ENCODE results near the gene PRDM11. TPM values are rescaled to one million over a fixed set of nuclear protein-coding genes. Genes with fewer than 3 reads are reported as not detected.

Gene PRDM11
- total and polyA plus RNA-seq, 2 of the 8 experiments (the other 6 are each of a cell fraction or from before 2014, with no cell fraction given) = 3.6 to 11.7 TPM

- no peak overlapping the region for H3K56ac ChIP-seq (replicated peaks; ENCODE audit: insufficient read length, low read depth, low read length)
- H2BK120ac ChIP-seq (replicated peaks; ENCODE audit: low read depth, low read length) = no peak overlapping the region
- ChIA-PET CTCF (ENCODE audit: partially characterized antibody) (interaction anchor here (0.6 to 13.0 kb wide), 26 partner anchors 9 to 493 kb away, joined by 3 to 211 read pairs (median 4); partner anchors contain the start of gene SYT13), POLR2A (ENCODE audit: partially characterized antibody) (interaction anchor here (2.2 kb wide), 1 partner anchor 13 kb away, joined by 4 read pairs; no protein-coding TSS in a partner anchor)
- no peak overlapping the region; the same call in 1 of the 2 replicates for H2BK12ac ChIP-seq (ENCODE audit: low read depth, low read length)
- no peaks in the 10 kb centered on the region; the same call in 1 of the 2 replicates for H3K23me2 ChIP-seq (ENCODE audit: low read depth, low read length)
- H3K4me3 ChIP-seq (ENCODE audit: extremely low read depth in 1 of 4, insufficient read depth in 2 of 4, low read depth in 3 of 4, low read length in 4 of 4) = no peak overlapping the region
- no peak overlapping the region for H3K18ac ChIP-seq (ENCODE audit: extremely low read depth, low read length)
- FAIRE-seq (peak; percentile 75), DNase-seq (ENCODE audit: low read depth in 1 of 2, low spot score in 2 of 2) (peak in 1 of 2 experiments; percentile 97)
- H3K79me1 ChIP-seq (ENCODE audit: low read depth, low read length) = no peaks in the 10 kb centered on the region
- no peaks in the 10 kb centered on the region for H3K79me2 ChIP-seq (ENCODE audit: control insufficient read depth in 1 of 2, insufficient read depth in 2 of 2, low read length in 2 of 2)
- no peak overlapping the region for H4K91ac ChIP-seq (replicated peaks; ENCODE audit: insufficient read length, low read length)
- no peak overlapping the region for H4K8ac ChIP-seq (ENCODE audit: extremely low read depth, insufficient read depth, low read length)
- H3K9ac ChIP-seq (replicated peaks in 1 of 4; ENCODE audit: extremely low read depth in 1 of 4, low read depth in 3 of 4, low read length in 3 of 4) = no peak overlapping the region
- H2BK15ac ChIP-seq (ENCODE audit: low read length) = no peak overlapping the region
- H3K23ac ChIP-seq (ENCODE audit: insufficient read length) = no peak overlapping the region
- H3K14ac ChIP-seq (ENCODE audit: insufficient read length) = no peak overlapping the region
- H3K9me3 ChIP-seq (ENCODE audit: insufficient read depth in 2 of 2, low read depth in 1 of 2, low read length in 1 of 2) = no peaks in the 10 kb centered on the region
- H4K20me1 ChIP-seq (replicated peaks in 1 of 2; ENCODE audit: control insufficient read depth in 1 of 2, insufficient read depth in 2 of 2, low read length in 2 of 2) = no peaks in the 10 kb centered on the region
- H3K27ac ChIP-seq (ENCODE audit: low read depth, low read length) = no peak overlapping the region
- peaks cover 0 to 7% (median under 1%) of the 10 kb centered on the region in 4 experiments; a peak in 3 of 7 replicates for H3K27me3 ChIP-seq (replicated peaks in 1 of 4; ENCODE audit: control insufficient read depth in 3 of 4, extremely low read depth in 1 of 4, insufficient read depth in 3 of 4, low read length in 3 of 4)
- 48% methylated on average over 12 of the region's 14 CpGs; no CpG with 5 or more reads in 1 of the 2 experiments for WGBS, 2 experiments (ENCODE audit: extremely low coverage in 1 of 2, insufficient coverage in 1 of 2, insufficient read length in 1 of 2, insufficient replicate concordance in 2 of 2, low coverage in 1 of 2, low lambda C conversion rate in 2 of 2, missing lambda C conversion rate in 1 of 2)
- no peak overlapping the region for H2AK5ac ChIP-seq (ENCODE audit: low read depth, low read length)
- peaks cover 0 to 2% (median 0%) of the 10 kb centered on the region in 4 experiments; a peak in 1 of 7 replicates for H3K4me1 ChIP-seq (replicated peaks in 1 of 4; ENCODE audit: control insufficient read depth in 3 of 4, insufficient read depth in 4 of 4, low read length in 3 of 4)
- no peak overlapping the region for H3K4me2 ChIP-seq (ENCODE audit: insufficient read depth in 1 of 2, low read depth in 2 of 2, low read length in 2 of 2)
- H2BK5ac ChIP-seq (ENCODE audit: low read depth, low read length) = no peak overlapping the region
- no peak overlapping the region for H3K4ac ChIP-seq (replicated peaks; ENCODE audit: insufficient read length, low read depth, low read length)
- no peaks in the 10 kb centered on the region for H3K36me3 ChIP-seq (ENCODE audit: control insufficient read depth in 2 of 4, insufficient read depth in 4 of 4, low read length in 3 of 4)
- no peak overlapping the region for H4K5ac ChIP-seq (ENCODE audit: insufficient read length, low read depth, low read length)
- H2BK20ac ChIP-seq (ENCODE audit: low read length) = no peak overlapping the region
- peak overlapping the region; percentile 60; the same call in 1 of the 2 replicates for H2AFZ ChIP-seq (ENCODE audit: low read length)
- TF ChIP-seq MAX (IDR thresholded peaks at IDR 0.05) = peak; percentile 86
- no peak for TF ChIP-seq TAF7 (optimal IDR thresholded peaks at IDR 0.05; ENCODE audit: borderline replicate concordance, low read depth, low read length)
- no peak for TF ChIP-seq KDM4A (IDR thresholded peaks at IDR 0.05; ENCODE audit: low read depth, low read length, severe bottlenecking)
- no peak for TF ChIP-seq RNF2 (IDR thresholded peaks at IDR 0.05; ENCODE audit: borderline replicate concordance, low read depth, low read length, missing control alignments, poor library complexity, severe bottlenecking)
- TF ChIP-seq TAF1 (IDR thresholded peaks at IDR 0.05; ENCODE audit: low read depth, low read length) = no peak
- TF ChIP-seq CREB1 (IDR thresholded peaks at IDR 0.05) = no peak
- TF ChIP-seq GTF2F1 (IDR thresholded peaks at IDR 0.05; ENCODE audit: borderline replicate concordance, low read depth, low read length) = no peak
- TF ChIP-seq NANOG (IDR thresholded peaks at IDR 0.05; ENCODE audit: insufficient read depth, low read depth, low read length, poor library complexity, severe bottlenecking) = no peak
- no peak for TF ChIP-seq TCF12 (IDR thresholded peaks at IDR 0.05; ENCODE audit: low read depth, low read length)
- TF ChIP-seq KDM5A (IDR thresholded peaks at IDR 0.05; ENCODE audit: low read length) = no peak
- TF ChIP-seq RAD21 (IDR thresholded peaks at IDR 0.05 in 1 of 2, conservative IDR thresholded peaks at IDR 0.05 in 1 of 2; ENCODE audit: low read depth in 2 of 2, low read length in 2 of 2) = peak; percentile 61 to 65
- no peak for TF ChIP-seq TBP (IDR thresholded peaks at IDR 0.05; ENCODE audit: low read depth, low read length)
- TF ChIP-seq CHD2 (IDR thresholded peaks at IDR 0.05; ENCODE audit: low read length) = no peak
These were observed 120.6 kb downstream of the PRDM11 start for GRCh38 chr11:45267052-45267451.

Measured in H1 (cell line).